GM18870 (cell line): ENCODE measurements around the gene NHSL2.
"Not testable (repeated sequence)": the region's sequence is repeated elsewhere in the genome, so short reads cannot be mapped to it uniquely, and the experiment has no call there.

Experiments used
- ATAC-seq: cut with Tn5 transposase; IDR thresholded peaks from one replicate; pipeline ENCODE4 v1.9.1; 2021; ENCODE audit warnings: moderate library complexity; ENCODE audit not compliant: unreplicated experiment

Gene NHSL2

GRCh38 chrX:72038868-72039267 lies 128.2 kb downstream of the NHSL2 start:
- ATAC-seq: no peak

GRCh38 chrX:72040506-72040905 lies 129.9 kb downstream of the NHSL2 start:
- no peak for ATAC-seq

GRCh38 chrX:72041176-72041575 lies 130.5 kb downstream of the NHSL2 start:
- ATAC-seq: no peak

GRCh38 chrX:72041871-72042851 lies 131.5 kb downstream of the NHSL2 start:
- ATAC-seq: no peak

- no peak for ATAC-seq
Measured at GRCh38 chrX:72042852-72043248, 132.2 kb downstream of the NHSL2 start.

GRCh38 chrX:72043636-72044035 lies 133.0 kb downstream of the NHSL2 start:
- no peak for ATAC-seq

GRCh38 chrX:72045141-72045540 lies 134.5 kb downstream of the NHSL2 start:
- no peak for ATAC-seq

GRCh38 chrX:72045552-72046277 lies 135.1 kb downstream of the NHSL2 start:
- ATAC-seq: no peak

GRCh38 chrX:72046447-72046846 lies 135.8 kb downstream of the NHSL2 start:
- ATAC-seq: no peak

GRCh38 chrX:72048510-72049455 lies 138.1 kb downstream of the NHSL2 start:
- no peak for ATAC-seq

GRCh38 chrX:72050011-72050410 lies 139.4 kb downstream of the NHSL2 start:
- ATAC-seq: no peak

- ATAC-seq: no peak
Measured at GRCh38 chrX:72051589-72051988, 140.9 kb downstream of the NHSL2 start.

GRCh38 chrX:72052415-72053090 lies 141.9 kb downstream of the NHSL2 start:
- ATAC-seq: no peak

- no peak for ATAC-seq
Measured at GRCh38 chrX:72053508-72053907, 142.9 kb downstream of the NHSL2 start.

- ATAC-seq: no peak
Measured at GRCh38 chrX:72054779-72055489, 144.3 kb downstream of the NHSL2 start.

GRCh38 chrX:72057331-72057730 lies 146.7 kb downstream of the NHSL2 start:
- no peak for ATAC-seq

- ATAC-seq: no peak
Measured at GRCh38 chrX:72057849-72058248, 147.2 kb downstream of the NHSL2 start.

GRCh38 chrX:72058346-72058745 lies 147.7 kb downstream of the NHSL2 start:
- ATAC-seq: not testable (repeated sequence)

GRCh38 chrX:72060196-72060920 lies 149.7 kb downstream of the NHSL2 start:
- ATAC-seq: no peak
